Measurements from ENCODE around the gene AMOT.

Gene AMOT

DNA sequence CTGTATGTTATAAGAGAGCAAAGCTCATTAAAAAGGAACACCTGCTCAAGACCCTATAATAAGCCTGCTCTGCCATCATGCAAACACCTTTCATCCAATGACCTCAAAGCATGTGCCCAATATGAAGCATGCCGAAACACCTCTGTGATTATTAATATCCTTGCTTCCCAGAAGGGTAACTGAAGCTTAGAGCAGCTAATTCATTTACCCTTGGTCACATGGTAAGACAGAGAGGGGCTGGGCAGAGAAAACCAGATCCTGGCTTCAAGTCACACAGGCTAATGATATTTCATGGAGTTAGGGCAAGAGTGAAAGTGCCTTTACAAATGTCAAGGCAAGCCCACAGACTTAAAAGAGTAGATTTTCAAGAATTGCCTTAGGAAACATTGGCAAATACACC, 5.6 kb downstream of the AMOT start:
- DNase-seq, result peak; percentile 33

DNA sequence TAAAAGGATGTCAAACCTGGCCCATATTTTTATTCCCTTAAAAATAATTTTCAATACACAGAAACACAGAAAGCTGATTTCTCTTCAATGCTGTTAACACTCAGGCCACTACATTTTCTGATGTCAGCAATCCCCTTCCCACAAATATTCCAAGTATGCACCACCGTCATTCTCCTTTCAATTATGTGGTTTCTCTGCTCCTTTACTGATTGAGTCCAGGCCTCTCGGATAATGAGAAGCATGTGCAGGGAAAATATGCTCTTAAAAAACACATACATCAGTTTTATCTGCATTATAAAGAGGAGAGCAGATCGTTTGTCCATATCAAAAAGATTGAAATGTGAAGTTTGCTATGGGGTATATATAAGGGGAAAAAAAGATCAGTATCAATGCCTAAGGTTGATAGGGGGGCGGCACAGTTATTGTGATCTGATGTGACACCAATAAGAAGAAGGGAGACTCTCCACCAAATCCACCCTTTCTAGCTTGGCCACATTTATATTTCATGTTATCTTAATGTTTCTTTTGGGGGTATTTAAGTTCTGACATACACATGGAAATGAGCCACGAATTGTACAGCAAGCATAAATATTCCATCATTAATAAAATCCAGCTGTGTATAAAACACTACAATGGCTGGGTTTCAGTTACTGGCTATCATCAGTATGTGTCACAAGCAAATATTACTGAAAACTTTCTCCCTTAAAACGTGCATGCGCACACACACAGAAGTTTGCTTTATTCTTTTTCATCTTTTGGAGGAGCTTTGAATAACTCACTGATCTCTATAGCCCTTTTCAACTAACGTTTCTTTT, 6.4 kb downstream of the AMOT start:
- no peak for DNase-seq

DNA sequence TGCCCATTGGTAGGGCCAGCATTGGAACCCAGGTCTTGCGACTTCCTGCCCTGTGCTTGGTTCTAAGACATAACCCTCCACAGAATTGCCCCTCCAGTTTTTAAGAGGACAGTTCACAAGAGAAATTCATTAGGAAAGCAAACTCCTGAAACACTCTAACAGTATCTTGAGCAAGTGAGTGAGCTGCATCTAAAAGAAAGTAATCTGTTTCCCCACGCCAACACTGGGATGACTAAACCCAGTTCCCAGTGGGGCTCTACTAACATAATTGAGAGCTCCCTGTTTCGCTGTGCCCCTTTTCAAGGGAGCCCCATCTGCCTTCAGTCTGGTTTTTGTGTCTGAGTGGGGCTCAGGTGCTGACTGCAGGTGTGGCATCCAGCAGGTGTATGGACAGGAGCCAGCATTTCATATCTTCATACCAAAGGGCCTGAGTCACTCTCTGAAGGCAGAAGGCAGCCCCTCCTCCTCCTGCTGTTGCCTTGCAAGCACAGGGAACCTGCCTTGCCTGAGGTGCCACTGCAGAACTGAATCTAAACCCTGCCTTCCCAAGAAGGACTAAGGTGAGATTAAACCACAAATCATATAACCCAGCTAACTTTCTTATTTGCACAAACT, 8.0 kb downstream of the AMOT start:
- DNase-seq, result no peak

GRCh38 chrX:112830540-112830939, 10.1 kb downstream of the AMOT start:
- no peak for DNase-seq

GRCh38 chrX:112827292-112827903, 13.2 kb downstream of the AMOT start:
- no peak for DNase-seq

DNA sequence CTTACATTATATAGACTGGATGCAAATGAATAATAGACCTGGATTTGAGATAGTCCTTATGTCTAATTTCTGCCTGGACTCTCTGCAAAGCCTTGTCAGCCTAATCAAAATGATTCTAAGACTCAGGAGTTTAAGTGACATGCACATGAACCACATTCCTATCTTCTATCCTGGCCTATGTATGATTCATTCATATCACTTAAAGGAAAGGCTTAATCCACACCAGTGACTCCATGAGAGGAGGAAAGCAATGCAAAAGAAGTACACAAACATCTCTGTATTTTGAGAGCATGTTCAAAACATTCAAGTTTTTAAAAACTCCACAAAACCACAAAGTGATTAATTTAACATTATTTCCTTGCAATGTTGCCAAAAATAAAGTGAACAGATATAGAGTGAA, 14.6 kb downstream of the AMOT start:
- no peak for DNase-seq

DNA sequence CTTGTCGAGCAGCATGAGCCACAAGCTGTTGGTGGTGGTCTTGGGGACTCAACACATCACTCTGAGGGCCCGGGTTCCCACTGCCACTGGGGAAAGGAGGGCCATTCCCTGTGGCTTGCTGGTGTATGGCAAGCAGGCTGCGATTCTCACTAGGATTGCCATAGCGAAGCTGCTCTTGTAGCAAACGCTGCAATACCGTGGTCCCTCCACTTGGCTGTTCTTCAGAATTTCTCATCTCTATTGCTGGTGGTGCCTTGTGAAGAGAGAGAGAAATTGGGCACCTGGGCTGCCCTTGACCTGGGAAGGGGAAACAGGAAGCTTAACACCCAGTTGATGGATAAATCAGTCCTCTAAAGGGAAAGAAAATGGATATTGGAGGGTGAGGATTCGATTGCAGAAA, 17.7 kb downstream of the AMOT start:
- DNase-seq, result no peak

- DNase-seq, result no peak
These were observed 20.0 kb downstream of the AMOT start for GRCh38 chrX:112820364-112821268.

- no peak for DNase-seq
These were observed 20.8 kb downstream of the AMOT start for GRCh38 chrX:112819813-112820212.

- no peak for DNase-seq
These were observed 21.5 kb downstream of the AMOT start for GRCh38 chrX:112819008-112819640.

DNA sequence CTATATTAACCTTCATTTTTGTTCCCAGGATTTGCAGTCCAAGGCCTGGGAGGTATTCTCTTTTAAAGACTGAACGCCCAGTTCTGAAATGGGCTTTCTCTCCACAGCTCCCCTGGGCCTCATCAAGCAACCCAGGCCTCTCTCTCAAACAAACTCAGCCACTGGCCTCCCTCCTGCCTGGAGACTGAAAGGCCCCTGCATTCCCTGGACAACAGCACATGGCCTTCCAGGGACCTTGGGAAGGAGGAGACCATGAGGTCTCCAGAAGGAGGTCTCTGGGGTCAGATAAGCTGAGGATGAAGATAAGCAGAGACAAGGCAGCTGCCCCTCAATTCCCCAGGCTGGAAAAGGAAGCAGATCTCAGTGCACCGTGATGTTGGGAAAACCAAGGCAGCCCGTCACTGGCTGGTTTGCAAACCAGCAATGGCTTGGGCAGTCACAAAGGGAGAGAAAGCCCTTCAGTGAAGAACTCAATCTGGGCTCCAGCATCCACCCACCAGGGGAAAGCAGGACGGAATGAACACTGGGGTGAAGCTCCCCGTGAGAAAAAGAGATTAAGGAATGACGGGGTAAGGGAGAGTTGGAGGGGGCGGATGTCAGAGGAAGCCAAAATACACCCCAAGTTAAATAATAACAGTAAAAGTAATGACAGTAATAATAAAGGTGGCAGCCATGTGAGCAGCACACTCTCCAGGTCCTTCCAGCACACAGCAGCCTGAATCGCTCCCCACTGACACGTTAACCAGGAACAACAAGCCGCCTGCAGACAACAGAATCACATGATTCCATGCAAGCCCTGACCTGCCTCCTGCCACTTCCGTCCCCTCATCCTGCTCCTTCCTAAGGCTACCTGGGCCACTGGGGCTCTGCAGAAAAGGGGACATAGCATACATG, 22.3 kb downstream of the AMOT start:
- no peak for DNase-seq

DNA sequence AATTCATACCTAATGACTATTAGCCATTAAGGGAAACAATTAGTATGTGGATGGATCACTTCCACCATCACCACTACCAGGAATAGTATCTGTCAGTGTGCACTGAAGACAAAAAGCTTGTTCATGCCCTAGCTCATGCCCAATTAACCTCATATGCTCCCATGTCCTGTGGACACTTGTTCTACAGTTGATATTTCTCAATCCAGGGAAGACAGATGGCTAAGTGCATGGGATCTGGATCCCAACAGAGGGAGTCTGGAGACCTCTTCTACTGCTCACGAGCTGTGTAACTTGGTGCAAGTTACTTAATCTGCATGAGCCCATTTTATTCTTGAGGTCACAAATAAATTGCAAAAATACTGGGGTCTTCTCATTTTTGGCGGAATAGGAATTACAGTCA, 23.7 kb downstream of the AMOT start:
- no peak for DNase-seq

DNA sequence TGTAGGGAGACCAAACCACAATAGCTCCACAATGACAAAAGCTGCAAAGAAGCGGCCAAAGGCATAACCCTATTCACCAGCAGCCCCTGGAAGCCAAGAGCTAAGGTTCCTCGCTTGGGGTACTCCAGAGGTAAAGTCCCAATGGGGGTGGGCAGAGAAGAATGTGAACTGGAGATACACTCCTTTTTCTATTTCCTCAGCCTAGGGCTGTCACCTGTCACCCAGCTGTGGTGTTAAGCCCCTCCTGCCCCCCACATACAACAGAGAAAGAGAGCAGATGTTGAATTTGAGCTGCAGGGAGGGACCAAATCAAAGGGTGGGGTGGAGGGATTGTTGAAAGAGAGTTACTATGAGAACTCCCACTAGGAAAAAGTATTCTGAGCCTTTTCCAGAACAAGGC, 26.1 kb downstream of the AMOT start:
- no peak for DNase-seq

DNA sequence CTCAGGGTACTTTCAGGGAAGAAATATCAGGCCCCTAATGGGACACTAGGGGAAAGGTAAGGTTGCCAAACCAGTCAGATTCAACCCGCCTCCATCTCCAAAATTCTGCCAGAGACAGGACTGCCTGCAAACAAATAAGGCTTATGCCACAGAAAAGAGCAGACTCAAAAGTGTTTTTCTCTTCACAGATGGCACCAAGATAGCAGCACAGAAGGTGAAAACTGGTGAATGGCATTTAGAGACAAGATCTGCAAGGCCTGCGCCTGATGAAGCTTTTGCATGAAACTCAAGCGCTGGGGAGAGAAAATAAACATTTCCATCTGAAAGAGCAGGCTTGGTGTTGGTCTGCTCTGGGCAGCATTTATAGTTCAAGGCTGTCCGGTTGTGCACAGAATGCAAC, 27.9 kb downstream of the AMOT start:
- no peak for DNase-seq

DNA sequence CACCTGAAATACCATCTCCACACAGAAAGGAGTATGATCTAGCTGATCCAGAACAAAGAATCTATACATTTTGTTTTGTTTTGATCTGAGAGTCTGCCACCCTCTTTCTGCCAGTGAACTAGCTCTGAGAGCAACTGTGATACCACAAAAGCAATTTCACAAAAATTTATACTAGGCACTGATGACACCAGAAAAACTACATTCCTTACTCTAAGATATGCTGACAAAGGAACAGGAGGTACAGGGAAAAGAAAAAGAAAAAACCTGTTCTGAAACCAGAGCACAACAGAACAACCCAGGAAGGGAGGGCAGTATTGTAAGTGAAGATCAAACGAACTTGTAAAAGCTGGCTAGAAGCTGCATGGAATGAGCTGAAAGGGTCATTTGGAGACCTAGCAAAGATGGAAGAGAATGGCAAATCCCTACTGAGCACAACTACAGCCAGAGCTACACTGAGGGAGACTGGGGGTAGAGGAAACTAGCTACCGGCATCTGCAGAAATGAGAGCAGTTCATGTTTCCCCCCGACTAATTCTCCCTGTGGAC, 31.9 kb downstream of the AMOT start:
- no peak for DNase-seq

GRCh38 chrX:112808007-112808406, 32.6 kb downstream of the AMOT start:
- no peak for DNase-seq

DNA sequence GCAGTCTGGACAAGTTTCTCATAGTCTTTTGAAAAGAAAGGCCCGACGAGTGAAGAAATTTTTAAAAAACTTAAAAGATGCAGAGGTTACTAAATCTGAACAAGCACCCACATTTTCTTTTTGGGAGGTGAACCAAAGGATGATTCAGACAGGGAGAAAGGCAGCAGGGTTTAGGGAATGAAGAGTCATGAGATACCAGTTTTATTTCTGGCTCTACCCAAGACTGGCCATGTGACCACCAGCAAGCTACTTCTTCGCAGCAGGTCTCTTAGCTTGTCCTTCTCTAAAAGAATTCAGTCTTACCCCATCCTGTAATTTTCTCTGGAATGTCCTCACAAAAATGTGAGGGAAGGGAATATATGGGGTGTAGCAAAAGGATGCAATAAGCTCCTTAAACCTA, 37.6 kb downstream of the AMOT start:
- DNase-seq, result no peak

DNA sequence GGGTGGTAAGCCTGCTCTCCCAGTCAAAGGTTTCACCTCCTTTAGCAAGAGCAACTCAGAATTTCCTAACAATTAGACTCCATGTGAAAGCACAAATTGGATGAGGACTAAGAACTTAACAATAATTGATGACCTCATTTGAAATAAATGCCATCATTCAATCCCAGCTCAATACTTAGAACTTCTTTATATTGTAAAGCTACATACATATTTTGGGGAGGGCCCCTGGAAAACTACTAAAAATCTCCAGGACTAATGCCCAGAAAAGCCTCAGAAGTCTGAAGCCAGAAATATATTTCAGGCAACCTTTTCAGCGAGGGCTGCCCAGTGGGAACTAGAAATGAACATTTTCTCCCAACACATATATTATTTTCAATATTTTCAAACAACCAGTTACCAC, 38.1 kb downstream of the AMOT start:
- no peak for DNase-seq

DNA sequence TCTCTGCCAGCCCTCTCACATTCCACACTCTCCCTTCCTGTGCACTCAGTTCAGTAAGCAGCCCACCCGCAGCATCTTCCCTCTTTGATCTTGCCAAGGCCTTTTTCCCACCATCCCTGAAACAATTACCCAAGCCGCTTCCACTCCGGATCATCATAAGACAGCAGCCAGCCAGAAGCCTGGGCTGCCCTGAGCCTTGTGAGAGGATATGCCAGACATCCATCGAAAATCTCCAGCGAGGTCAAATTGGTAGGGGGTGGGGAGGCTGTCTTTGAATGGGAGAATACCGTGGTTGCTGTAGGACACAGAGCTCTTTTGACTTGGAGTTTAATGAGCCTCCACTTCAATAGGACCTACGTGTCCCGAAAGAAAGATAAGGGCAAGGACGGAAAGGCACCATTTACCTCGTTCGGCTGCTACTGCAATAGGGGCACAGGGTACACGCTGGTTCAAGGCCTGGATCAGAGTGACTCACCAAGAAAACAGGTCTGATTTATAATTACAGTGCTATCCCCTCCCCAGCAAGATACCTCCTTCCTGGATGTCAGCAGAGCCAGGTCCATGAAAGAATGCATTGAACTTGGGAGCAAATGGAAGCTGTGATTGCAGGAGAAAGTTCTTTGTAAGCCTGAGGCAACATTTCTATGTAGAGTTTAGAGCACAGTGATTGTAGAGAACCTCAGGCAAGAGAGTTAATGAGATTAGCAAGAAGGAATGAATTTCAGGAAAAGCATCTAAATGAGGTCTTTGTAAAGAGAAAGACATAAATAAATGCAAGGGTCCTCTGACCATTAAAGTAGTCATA, 39.5 kb downstream of the AMOT start:
- DNase-seq, result no peak

GRCh38 chrX:112799425-112799824, 41.2 kb downstream of the AMOT start:
- no peak for DNase-seq

DNA sequence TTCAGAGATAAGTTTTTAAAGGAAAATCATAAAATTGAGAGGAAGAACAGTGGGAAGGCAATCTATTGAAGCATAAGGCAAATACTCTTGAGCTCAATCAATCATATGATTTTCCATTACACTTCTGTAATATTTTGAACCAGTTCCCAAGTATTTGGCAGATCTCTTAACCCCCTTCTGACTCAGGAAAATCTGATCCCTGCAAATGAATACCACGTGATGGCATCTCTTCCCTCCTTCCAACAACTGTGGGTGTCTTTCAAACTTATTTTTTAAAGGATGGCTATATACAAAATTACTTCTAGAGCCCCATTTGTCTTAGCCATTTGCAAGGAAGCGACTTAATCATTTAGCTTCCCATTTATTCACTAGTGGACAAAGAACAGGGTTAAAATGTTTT, 41.9 kb downstream of the AMOT start:
- DNase-seq, result no peak

Data from suppressor macrophage treated with lipopolysaccharide for 4 hours (primary cell).